ENCODE results near the gene C9orf43. TPM values are rescaled to one million over a fixed set of nuclear protein-coding genes. Genes with fewer than 3 reads are reported as not detected.

Gene C9orf43
- total RNA-seq, 1 donor from 2014 or later: 0.35 TPM

GRCh38 chr9:113417370-113417769, 6.8 kb downstream of the C9orf43 start:
- no peak for DNase-seq
- no peak overlapping the region for H3K4me3 ChIP-seq
- no peaks in the 10 kb centered on the region for H3K27me3 ChIP-seq (ENCODE audit: low read depth)
- intact Hi-C loops (cut with DNase I): no loop called here
- ATAC-seq: no peak
- H3K36me3 ChIP-seq: no peaks in the 10 kb centered on the region
- H3K27ac ChIP-seq: no peak overlapping the region
- H3K9me3 ChIP-seq: no peaks in the 10 kb centered on the region
- TF ChIP-seq CTCF (IDR thresholded peaks at IDR 0.05): no peak
- no peaks in the 10 kb centered on the region for H3K4me1 ChIP-seq

- H3K27ac ChIP-seq: no peak overlapping the region
- no peak for TF ChIP-seq CTCF (IDR thresholded peaks at IDR 0.05)
- intact Hi-C loops (cut with DNase I): no loop called here
- H3K27me3 ChIP-seq (ENCODE audit: low read depth): no peaks in the 10 kb centered on the region
- no peak for DNase-seq
- no peaks in the 10 kb centered on the region for H3K4me1 ChIP-seq
- no peaks in the 10 kb centered on the region for H3K9me3 ChIP-seq
- ATAC-seq: no peak
- no peak overlapping the region for H3K4me3 ChIP-seq
- no peaks in the 10 kb centered on the region for H3K36me3 ChIP-seq
Observed at GRCh38 chr9:113421726-113422125, 11.2 kb downstream of the C9orf43 start.

- Histone ChIP-seq H3K27ac (no peak overlapping the region), H3K9me3 (no peaks in the 10 kb centered on the region), H3K4me3 (no peak overlapping the region), H3K27me3 (ENCODE audit: low read depth) (no peaks in the 10 kb centered on the region), H3K36me3 (no peaks in the 10 kb centered on the region), H3K4me1 (no peaks in the 10 kb centered on the region)
- no peak for TF ChIP-seq CTCF (IDR thresholded peaks at IDR 0.05)
- intact Hi-C loops (cut with DNase I): no loop called here
- ATAC-seq: no peak
- DNase-seq: no peak
Observed at GRCh38 chr9:113425072-113425471, 14.5 kb downstream of the C9orf43 start.

GRCh38 chr9:113426701-113427100, 16.2 kb downstream of the C9orf43 start:
- Histone ChIP-seq H3K27me3 (ENCODE audit: low read depth) (no peaks in the 10 kb centered on the region), H3K4me1 (no peaks in the 10 kb centered on the region), H3K4me3 (no peak overlapping the region), H3K36me3 (no peaks in the 10 kb centered on the region), H3K9me3 (no peaks in the 10 kb centered on the region), H3K27ac (no peak overlapping the region)
- TF ChIP-seq CTCF (IDR thresholded peaks at IDR 0.05): no peak
- ATAC-seq (no peak), DNase-seq (no peak)
- intact Hi-C loops (cut with DNase I): no loop called here

- H3K4me1 ChIP-seq: no peaks in the 10 kb centered on the region
- ATAC-seq (no peak), DNase-seq (no peak)
- no peak overlapping the region for H3K27ac ChIP-seq
- intact Hi-C loops (cut with DNase I): no loop called here
- H3K4me3 ChIP-seq: no peak overlapping the region
- H3K27me3 ChIP-seq (ENCODE audit: low read depth): no peaks in the 10 kb centered on the region
- H3K36me3 ChIP-seq: no peaks in the 10 kb centered on the region
- no peaks in the 10 kb centered on the region for H3K9me3 ChIP-seq
- TF ChIP-seq CTCF (IDR thresholded peaks at IDR 0.05): no peak
Observed at GRCh38 chr9:113427629-113428028, 17.1 kb downstream of the C9orf43 start.

- Histone ChIP-seq H3K27me3 (ENCODE audit: low read depth) (no peaks in the 10 kb centered on the region), H3K9me3 (no peaks in the 10 kb centered on the region), H3K27ac (no peak overlapping the region), H3K4me1 (no peaks in the 10 kb centered on the region), H3K36me3 (no peaks in the 10 kb centered on the region), H3K4me3 (no peak overlapping the region)
- no peak for TF ChIP-seq CTCF (IDR thresholded peaks at IDR 0.05)
- intact Hi-C loops (cut with DNase I): no loop called here
- DNase-seq (no peak), ATAC-seq (no peak)
Observed at GRCh38 chr9:113428062-113428615, 17.6 kb downstream of the C9orf43 start.

Measured in lower lobe of right lung (tissue), 2 donors.